ENCODE measurements around the gene SALL2.

SALL2 gene

DNA sequence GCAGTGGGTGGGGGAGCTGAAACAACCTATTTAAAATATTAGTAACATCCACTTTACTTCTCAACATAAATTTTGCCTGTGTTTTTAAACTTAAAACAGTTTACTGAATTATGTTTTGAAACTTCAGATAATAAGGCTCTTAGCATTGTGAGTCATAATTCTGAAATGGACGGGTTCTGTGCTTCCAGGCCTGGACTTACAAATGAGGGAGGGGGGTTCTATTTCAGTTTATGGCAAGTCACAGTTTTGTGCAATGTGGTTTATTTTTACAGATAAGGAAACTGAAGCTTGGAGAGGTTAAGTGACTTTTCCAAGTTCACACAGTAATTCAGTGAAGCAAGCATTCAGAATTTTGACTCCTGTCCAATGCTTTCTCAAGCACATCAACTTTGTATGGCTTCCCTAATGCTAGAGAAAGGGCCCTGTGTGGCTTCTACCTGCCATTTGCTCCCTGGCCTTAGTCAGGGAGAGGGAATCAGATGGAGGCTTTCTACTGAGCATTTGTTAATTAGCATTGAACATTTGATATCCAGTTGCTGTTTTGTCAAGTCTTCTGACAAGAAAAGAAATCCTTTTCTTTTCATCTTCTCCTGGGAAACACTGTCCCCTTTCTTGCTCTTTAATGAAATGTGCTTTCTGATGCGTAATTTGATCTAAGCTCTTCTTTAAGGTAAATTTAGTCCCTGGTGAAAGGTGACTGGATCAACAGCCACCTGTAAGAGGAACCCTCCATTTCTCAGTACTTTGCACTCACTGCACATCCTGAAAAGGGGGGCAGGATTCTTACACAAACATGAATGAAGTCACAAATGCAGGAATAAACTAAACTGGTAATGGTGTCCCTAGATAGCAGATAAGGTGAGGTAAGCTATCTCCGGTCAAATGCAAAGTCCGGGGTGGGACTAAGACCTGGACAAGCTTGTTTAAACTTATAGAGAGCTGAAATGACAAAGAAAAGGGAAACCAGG is 2.5 kb upstream of the SALL2 start:
- in situ Hi-C loops (cut with MboI; ENCODE audit: low sequenced_read_pairs), result no loop called here

DNA sequence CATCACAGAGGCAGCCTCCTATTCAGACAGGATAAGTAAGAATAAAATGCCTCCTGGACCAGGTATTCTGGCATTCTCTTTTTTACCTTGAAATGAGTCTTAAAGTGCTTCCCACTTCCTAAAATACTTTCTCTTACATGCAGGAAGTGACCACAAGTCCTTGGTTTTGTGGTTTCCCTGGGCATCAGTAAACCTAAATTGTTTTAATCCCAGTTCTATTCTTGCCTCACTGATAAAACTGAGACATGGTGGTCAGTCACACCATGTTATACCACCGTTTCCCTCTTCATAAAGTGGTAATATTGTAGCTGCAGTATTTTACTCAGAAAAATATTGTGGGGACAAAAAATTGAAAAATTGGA is 1.2 kb upstream of the SALL2 start:
- in situ Hi-C loops (cut with MboI; ENCODE audit: low sequenced_read_pairs), result no loop called here

GRCh38 chr14:21526672-21527317 is 649 bp upstream of the SALL2 start:
- in situ Hi-C loops (cut with MboI; ENCODE audit: low sequenced_read_pairs), result no loop called here

DNA sequence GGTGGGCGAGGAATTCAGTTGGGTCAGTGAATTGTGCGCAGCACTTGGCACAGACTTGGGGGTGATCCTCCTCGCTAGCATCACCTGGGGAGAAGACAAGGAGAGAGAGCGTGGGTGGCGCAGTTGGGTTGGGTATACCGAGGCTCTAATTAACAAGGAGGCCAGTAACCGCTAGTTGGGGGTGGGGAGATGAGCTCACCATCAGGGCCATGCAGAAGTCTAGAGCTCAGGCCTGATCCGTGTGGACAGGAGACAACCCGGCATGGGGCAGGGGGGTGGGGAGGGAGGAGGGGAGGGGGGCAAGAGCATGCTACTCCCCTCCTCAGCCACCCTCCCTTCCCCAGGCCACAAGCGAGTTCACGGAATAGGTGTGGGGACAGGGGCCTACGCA is 580 bp downstream of the SALL2 start:
- in situ Hi-C loops (cut with MboI; ENCODE audit: low sequenced_read_pairs), result no loop called here

- in situ Hi-C loops (cut with MboI; ENCODE audit: low sequenced_read_pairs), result no loop called here
Measured at GRCh38 chr14:21524575-21525490, 1.3 kb downstream of the SALL2 start.

DNA sequence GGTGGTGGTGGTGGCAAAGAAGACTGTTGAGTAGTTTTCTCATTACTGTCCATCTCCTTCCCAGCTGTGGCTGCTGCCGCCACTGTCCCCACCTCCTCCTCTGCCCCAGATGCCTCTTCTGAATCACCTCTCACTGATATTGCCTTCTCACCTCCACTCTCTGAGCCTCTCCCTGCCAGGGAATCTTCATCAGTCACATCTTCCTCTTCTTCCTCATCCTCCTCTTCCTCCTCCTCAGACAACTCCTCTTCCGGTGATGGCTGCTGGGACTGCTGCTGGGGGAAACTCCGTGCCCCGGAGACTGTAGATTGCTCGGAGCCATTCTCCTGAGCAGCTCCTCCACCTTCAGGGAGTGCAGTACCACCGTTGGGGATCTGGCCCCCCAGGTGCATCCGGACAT is 2.9 kb downstream of the SALL2 start:
- in situ Hi-C loops (cut with MboI; ENCODE audit: low sequenced_read_pairs), result no loop called here

GRCh38 chr14:21521501-21521900 is 4.6 kb downstream of the SALL2 start:
- in situ Hi-C loops (cut with MboI; ENCODE audit: low sequenced_read_pairs), result no loop called here

GRCh38 chr14:21520767-21521166 is 5.4 kb downstream of the SALL2 start:
- in situ Hi-C loops (cut with MboI; ENCODE audit: low sequenced_read_pairs), result no loop called here

GRCh38 chr14:21518725-21519124 is 7.4 kb downstream of the SALL2 start:
- in situ Hi-C loops (cut with MboI; ENCODE audit: low sequenced_read_pairs), result no loop called here

DNA sequence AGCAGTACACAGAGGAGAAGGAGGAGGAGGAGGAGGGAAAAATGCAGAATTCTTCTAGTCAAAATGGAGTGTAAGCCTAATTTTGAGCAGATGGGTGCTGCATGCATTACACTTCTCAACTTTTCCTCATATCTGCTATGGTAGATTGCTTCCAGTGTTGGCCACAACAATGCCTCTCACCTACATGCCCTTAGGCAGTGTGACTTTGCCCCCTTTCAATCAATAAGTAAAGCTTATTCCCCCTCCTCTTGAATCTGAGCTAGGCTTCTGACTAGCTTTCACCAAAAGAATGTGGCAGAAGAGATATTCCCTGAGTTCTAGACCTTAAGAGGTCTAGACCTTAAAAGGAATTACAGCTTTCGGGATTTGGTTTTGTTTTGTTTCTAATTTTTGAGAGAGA is 11.8 kb downstream of the SALL2 start:
- in situ Hi-C loops (cut with MboI; ENCODE audit: low sequenced_read_pairs), result no loop called here

DNA sequence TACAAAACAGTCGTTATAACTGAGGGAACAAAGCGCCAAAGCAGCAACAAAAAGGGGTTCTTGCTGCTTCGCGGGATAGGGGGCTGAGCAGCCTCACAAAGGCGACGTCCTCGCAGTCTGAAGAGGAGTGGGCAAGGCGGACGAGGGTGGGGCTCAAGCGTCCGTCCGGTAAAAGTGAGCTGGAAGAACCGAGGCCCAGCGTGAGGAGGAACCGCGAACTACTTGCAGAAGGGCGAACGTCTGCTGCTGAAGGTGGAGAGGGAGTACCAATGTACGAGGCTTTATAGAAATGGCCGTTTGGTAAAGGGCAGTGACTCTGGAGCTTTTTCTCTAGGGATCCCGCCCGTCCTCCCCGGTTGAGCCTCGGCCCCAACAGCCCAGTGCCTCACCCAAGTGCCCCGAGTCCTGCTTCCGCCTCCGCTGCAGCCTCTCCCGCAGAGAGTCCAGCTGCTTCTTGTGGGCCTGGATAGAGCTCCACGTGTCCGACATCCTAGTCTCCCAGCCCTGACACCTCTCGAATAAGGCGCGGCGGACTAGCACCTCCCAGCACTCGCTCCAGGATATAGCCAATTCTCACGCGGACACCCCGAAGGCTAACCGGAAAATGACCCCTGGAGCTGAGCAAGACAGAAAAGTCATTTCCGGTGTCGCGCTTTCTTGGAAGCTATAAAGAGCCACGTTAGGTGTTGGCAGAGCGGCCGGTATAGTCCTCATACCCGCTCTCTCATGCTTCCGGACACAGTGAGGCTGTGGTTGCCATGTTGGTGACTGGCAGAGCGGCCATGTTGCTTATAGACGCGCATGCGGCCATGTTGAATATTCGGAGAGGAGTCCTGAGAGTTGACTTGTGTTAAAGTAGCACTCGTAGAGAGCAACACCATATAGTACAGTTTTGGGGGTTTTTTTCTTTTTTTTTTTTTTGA is 15.2 kb downstream of the SALL2 start, which contains the start of gene METTL3:
Gene METTL3 (minus strand): TSS at position 606 of the 923 bp plus-strand sequence. CDS start 117 bp downstream, at position 489.
- in situ Hi-C loops (cut with MboI; ENCODE audit: low sequenced_read_pairs), result no loop called here

DNA sequence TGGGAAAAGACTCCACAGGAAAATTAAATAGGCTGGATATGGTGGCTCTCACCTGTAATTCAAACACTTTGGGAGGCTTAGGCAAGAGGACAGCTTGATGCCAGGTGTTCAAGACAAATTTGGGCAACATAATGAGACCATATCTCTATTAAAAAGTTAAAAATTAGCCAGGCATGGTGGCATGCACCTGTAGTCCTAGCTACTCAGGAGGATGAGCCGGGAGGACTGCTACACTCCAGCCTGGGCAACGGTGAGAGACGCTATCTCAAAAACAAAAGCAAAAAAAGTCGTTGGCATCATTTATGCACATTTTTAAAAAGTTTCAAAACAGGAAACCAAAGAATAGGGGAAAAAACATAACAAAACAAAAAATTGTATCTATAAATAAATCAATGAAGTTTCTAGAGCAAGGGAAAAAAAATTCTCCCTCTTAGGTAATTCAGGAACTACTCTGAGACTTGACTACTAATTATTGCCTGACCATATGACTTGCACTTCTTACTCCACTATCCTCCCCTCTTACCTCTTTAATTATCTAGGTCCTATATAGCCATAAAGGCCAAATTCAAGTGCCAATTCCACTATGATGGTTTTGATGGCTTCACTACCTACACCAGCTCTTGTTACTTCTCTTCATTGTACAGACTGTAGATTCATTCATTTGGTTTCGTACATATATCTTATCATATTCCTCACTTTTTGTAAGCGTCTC is 16.6 kb downstream of the SALL2 start:
- in situ Hi-C loops (cut with MboI; ENCODE audit: low sequenced_read_pairs), result no loop called here

DNA sequence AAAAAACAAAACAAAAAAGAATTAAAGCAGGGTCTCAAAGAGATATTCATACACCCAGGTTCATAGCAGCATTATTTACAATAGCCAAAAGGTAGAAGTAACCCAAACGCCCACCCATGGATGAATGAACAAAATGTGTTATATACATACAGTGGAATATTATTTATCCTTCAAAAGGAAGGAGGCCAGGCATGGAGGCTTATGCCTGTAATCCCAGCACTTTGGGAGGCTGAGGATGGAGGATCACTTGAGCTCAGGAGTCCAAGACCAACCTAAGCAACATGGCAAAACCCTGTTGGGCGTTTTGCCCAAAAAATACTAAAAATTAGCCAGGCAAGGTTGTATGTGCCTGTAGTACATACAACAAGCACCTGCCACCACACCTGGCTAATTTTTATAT is 19.6 kb downstream of the SALL2 start:
- in situ Hi-C loops (cut with MboI; ENCODE audit: low sequenced_read_pairs), result no loop called here

DNA sequence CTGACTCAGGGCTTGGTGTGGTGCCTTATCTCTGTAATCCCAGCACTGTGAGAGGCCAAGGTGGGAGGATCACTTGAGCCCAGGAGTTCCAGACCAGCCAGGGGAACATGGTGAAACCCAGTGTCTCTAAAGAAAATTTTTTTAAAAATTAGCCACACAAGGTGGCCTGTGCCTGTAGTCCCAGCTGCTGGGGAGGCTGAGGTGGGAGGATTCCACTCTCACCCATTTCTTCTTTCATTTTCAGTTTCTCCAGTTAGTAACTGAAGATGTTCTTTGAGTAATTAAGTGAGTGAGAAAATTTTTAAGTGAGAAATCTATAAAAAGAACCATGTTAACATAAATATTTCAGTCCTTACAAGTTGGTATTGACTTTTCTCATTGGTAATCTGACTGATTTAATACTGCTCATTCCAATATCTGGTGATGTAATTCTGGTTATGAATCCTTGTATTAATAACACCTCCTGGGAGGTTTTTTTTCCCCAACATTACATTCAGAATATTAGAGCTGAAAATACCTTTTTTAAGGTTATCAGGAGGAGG is 21.1 kb downstream of the SALL2 start:
- in situ Hi-C loops (cut with MboI; ENCODE audit: low sequenced_read_pairs), result no loop called here

DNA sequence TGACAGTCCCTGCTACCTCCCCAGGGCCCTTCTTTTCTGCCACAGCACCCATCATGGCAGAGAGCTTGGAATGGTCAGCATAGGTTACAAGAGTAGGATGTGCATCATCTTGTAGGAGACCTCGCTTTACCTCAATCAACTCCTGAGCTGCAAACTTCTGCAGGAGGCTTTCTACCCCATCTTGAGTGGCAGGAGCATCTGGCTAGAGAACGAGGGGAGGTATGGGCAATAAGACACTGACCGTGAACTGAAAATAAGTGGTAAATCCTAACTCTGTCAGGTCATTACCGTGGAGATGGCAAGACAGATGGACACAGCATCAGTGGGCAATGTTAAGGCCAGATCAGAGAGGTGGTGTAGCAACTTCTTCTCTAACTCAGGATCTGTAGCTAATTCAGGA is 22.8 kb downstream of the SALL2 start:
- in situ Hi-C loops (cut with MboI; ENCODE audit: low sequenced_read_pairs), result no loop called here

- in situ Hi-C loops (cut with MboI; ENCODE audit: low sequenced_read_pairs), result no loop called here
Measured at GRCh38 chr14:21501568-21501967, 24.6 kb downstream of the SALL2 start.

GRCh38 chr14:21498540-21499526 is 27.3 kb downstream of the SALL2 start:
- in situ Hi-C loops (cut with MboI; ENCODE audit: low sequenced_read_pairs), result no loop called here

DNA sequence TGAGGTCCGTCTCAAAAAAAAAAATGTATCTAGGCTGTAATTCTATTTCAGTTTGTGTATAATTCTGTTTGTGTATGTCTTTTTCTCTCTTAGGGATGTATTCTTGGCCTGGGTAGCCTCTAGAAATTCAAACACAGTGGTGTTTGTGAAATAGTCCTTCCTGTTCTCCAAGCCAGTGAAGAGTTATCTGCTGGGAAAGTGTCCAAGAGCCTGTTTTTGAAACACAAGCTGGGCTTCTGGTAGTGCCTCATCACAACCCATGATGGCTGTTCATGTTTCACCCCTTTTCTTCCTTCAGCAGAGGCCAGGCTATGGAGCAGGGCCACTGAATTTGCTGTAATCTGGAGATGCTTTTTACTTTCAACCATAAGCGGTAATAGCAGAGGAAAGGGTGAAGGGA is 29.7 kb downstream of the SALL2 start:
- in situ Hi-C loops (cut with MboI; ENCODE audit: low sequenced_read_pairs), result no loop called here

Measured in HL-60/S4 treated with phorbol 12-myristate 13-acetate at 8.2 ng/mL for 4 days and 3 days (cell line).